HG02678 (cell line): ENCODE measurements around the gene YIPF1.
"Not testable (repeated sequence)": the region's sequence is repeated elsewhere in the genome, so short reads cannot be mapped to it uniquely, and the experiment has no call there.

Experiments
- ATAC-seq: cut with Tn5 transposase; IDR thresholded peaks from one replicate; pipeline ENCODE4 v1.9.1; 2021; ENCODE audit warnings: mild to moderate bottlenecking, moderate library complexity; ENCODE audit not compliant: unreplicated experiment

YIPF1 gene

DNA sequence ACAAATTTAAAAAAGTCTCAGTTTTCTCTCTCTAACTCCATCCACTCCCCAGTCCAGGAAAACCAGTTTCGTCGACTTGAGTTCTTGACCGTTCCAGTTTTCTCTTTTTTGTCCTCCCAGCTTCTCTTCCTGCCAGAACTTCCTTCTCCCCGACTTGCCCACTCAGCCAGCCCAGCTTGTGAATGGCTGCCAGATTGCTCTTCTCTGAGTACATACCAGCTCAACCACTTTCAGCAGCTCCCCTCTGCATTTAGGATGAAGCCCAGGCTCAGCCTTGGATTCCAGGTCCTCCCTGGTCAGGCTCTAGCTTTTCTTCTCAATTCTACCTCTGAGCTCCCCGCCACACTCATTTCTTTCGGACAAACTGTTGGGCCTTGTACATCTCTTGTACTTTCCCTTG is 5.8 kb upstream of the YIPF1 start:
- ATAC-seq, result no peak

DNA sequence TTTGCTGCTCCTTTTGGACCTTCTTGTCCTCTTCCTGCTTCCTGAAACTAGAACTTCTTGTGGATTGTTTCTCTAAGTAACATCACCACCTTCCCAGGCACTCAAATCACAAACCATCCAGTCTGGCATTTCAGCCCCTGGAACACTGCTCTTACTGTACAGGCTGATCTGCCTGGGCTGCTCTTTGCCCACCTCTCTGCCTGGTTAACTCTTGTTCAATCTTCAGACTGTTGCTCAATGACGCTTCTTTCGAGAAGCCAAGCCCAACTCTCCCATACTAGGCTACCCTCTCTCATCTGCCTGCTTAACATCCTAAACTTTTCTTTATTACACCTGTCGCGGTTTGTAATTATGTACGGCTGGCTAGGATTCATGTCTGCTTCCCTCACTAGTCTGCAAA is 5.0 kb upstream of the YIPF1 start:
- no peak for ATAC-seq

DNA sequence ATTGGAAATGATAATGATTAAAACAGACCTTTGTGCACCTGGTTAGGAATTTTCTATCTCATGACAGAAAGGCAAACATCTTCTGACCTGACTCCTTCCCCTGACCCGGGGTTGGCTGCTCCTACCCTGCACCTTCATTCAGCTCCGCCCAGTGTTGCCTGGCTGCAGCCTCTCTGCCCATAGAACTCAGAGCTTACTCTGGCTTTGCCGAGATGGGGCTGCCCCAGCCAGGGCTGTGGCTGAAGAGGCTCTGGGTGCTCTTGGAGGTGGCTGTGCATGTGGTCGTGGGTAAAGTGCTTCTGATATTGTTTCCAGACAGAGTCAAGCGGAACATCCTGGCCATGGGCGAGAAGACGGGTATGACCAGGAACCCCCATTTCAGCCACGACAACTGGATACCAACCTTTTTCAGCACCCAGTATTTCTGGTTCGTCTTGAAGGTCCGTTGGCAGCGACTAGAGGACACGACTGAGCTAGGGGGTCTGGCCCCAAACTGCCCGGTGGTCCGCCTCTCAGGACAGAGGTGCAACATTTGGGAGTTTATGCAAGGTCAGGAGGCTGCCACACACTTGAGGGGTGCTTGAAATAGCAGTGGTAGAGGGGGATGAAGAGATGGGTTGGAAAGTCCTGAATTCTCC is 4.5 kb upstream of the YIPF1 start, which contains the start of gene DIO1:
Gene DIO1, plus strand, starts transcription at position 189 of the 638 bp plus-strand sequence. Its CDS starts 24 bp downstream, at position 213.
- no peak for ATAC-seq

DNA sequence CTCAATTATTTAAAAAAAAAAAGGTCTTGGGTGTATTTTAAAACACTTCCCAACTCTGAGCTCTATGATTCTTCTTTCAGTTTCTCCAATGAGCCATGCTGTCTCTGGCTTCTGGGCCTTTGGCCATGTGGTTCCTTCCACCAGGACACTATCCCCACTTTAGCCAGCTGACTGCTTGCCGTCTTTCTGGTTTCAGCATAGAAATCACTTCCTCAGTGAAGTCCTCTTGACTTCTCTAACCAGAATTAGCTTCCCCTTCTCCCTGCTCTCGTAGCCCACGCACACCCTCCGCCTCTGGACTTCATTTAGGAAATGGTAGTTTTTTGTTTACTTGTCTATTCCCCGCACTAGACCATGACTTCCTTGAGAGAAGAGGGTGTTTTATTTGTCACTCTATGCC is 3.3 kb upstream of the YIPF1 start:
- no peak for ATAC-seq

DNA sequence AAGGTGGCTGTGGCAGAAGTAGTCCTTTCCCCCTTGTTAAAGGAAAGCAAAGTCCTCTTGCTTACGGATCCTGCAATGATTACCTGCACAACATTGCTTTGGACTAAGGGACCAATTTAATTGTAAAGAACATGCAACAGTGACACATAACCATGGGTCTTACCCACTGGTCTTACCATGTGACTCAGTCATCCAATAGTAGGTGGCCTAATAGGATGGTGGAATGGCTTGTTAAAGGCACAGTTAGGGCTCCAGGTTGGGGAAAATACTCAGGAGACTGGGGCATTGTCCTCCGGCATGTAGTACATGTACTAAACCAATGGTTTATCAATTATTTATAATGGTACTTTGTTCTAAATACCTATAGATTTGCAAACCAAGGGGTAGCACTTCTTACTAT is 2.1 kb upstream of the YIPF1 start:
- ATAC-seq, result no peak

DNA sequence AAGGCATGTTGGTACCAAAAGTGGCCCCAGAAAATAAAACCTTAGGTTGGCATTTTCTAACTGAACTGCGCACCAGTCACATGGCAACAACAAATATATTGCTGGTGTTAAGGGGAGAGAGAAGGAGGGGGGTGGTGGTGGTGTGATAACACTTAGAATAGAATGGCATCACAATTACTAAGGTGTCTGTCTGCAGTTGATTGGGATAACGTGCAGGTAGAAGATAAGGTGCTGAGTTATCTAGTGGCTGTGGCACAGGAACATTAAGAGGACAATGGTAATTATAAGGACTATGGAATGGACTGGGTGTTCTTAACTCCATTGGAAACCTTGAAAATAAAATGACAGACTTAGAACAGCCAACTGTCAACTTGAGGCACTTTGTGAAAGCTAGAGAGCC is 1.4 kb upstream of the YIPF1 start:
- no peak for ATAC-seq

DNA sequence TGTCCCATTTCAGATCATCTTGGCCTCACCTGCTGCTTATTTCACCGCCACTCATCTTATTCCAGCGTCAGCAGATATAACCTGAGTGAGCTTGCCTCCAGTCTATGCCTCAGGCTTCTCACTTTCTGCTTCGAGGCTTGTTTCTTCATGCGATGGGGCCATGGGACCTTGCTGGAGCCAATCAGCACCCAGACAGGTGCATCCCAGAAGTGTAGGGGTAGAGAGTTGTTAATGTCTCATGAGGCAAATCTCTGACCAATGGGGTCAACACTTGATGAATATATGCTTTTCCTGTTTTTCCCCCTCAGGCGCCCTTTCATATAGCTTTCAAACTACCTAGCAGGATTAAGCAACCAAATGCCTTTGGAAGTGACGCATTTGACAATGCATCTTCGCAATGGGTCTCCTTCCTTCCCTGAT is 935 bp upstream of the YIPF1 start:
- no peak for ATAC-seq

DNA sequence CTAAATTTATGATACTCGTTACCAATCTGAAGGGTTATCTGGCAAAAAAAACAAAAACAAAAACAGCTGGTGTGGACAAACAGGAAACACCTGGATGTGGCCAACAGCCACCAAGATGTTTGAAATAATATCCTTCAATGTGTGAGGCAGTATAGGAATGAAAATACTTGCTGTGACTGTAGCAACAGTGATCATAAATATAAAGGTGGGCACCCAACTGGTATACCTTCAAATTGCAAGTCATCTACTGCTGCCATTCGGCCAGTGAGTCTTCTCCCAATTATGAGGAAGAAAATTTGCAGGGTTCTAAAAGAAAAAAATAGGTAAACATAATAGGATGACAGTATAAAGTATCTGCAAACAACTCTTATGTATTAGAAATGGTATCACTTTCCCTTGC is 916 bp downstream of the YIPF1 start:
- ATAC-seq, result no peak

DNA sequence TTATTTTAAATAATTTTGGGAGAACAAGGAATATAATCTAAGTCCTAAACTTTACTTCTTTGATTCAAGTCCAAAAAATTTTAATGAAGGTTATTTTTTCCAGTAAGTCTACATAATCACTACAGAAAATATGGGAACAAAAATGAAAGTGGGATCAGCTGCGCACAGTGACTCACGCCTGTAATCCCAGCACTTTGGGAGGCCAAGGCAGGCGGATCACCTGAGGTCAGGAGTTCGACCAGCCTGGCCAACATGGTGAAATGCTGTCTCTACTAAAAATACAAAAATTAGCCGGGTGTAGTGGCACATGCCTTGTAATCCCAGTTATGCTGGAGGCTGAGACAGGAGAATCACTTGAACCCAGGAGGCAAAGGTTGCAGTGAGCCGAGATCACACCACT is 6.0 kb downstream of the YIPF1 start:
- ATAC-seq, result not testable (repeated sequence)

DNA sequence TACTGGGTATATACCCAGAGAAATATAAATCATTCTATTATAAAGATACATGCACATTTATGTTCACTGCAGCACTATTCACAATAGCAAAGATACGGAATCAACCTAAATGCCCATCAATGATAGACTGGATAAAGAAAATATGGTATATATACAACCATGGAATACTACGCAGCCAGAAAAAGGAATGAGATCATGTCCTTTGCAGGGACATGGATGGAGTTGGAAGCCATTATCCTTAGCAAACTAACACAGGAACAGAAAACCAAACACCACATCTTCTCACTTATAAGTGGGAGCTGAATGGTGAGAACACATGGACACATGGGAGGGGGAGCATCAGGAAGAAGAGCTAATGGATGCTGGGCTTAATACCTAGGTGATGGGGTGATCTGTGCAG is 7.7 kb downstream of the YIPF1 start:
- not testable (repeated sequence) for ATAC-seq

DNA sequence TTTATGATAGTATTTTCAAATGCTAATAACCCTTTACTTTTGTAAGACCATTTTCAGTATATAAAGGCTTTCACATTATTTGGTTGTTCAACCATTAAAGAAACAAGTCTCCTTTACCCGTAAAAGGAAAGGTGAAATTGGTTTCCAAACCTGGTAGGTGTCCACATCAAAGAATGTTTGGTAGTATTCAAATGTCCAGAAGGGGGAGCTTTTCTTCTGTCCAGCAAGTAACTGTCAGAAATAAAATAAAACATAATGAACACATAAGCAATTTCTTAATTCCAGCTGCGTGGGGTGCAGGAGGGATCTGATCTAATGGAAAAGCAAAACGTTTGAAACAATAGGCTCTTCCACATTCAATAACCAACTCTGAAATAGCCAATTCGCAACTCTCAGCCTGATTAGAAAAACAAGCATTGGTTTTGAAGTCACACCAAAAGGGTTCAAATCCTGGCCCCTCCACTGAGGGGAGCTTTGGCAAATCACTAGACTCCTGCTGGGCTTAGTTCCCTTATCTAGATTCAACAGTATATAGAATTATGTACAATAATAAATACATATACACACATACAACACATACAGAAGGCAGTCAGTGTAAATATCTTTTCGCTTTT is 11.0 kb downstream of the YIPF1 start:
- ATAC-seq, result no peak

DNA sequence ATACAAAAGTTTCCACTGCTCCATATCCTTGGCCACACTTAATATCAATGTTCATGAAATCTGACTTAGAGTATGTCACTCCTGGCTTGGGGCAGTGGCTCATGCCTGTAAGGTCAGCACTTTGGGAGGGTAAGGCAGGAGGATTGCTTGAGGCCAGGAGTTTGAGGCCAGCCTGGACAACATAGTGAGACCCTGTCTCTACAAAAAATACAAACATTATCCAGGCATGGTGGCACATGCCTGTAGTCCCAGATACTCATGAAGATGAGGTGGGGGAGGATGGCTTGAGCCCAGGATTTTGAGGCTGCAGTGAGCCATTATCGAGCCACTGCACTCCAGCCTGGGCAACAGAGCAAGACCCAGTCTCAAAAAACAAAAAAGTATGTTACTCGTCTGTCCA is 14.4 kb downstream of the YIPF1 start:
- ATAC-seq, result not testable (repeated sequence)

DNA sequence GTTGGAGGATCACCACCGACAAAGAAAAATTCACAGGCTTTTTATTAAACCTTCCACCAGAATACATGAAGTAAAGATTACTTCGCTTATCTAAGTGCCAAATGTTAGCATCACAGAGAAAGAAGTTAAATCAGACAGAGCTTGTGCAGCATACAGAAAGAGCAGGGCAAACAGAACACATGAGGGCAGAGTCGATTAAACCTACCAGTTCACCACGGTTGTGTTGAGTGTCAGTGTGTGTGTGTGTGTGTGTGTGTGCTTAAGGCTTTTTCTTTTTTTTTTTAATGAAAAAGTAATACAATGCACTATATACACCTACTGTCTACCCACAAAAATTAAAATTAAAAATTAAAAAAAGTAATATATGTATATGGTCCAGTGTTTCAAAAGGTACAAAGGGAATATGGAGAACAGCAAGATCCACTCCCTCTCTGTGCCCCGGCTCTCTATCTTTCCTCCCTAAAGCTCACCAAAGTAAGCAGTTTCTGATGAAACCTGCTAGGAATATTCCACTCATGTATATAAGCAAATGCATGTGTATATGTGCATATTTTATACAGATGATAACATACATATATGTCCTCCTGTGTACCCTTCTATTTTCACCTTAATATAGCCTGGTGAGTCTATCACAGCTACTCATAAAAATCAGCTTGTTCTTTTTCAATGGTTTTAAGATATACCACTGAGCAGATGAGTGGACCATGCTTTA is 17.7 kb downstream of the YIPF1 start:
- no peak for ATAC-seq

DNA sequence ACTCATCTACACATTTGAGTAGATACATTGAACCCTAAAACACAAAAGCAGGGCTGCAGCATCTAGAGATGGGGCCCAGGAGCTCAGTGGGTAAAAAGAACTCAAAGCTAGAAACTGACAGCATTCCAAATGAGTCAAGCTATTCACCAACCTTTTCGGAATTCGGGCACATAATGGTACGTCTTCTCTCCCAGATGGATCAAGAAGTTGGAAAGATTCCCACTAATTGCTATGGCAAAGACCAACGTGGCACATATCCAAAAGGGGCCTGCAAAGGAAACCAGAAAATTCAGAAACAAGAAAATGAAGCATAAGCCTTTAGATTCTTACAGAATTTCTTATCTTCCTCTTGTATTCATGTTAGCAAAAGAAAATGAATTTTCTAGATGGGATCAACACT is 18.4 kb downstream of the YIPF1 start:
- ATAC-seq, result no peak

DNA sequence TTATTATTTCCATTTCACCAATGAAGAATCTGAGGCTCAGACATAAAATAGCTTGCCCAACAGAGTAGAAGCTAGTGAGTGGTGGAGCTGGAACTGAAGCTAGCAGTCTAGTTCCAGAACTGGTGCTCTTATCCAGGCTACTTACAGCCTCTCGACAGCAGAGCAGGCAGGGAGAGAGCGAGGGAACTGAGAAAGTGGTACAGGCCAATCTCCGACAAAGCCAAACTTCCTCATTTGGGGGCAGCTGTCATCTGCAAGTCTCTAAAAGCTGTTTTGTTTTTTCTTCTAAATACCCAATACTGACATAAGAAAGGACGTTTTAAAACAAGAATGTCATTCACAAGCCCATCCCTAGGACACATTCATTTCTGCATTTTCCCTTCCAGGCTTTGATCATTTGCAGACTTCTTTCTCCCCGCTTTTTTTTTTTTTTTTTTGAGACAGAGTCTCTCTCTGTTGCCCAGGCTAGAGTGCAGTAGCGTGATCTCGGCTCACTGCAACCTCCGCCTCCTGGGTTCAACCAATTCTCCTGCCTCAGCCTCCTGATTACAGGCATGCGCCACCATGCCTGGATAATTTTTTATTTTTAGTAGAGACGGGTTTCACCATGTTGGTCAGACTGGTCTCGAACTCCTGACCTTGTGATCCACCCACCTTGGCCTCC is 20.0 kb downstream of the YIPF1 start:
- ATAC-seq, result no peak

DNA sequence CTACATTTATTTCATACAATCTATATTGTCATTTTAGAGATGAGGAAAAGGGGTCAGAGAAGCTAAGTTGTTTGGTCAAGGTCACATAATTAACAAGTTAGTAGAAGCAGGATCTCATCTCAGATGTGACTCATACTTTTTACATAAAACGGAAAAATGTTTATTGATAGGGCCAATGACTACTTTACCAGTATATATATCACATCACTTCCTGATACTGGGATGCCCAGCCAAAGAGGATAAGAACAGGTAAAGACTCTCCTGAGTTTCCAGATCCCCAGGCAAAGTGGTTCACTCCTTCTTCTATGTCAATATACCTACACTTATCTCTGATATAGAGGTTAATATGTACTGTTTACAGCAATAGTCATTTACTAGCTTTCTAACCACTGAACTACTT is 21.0 kb downstream of the YIPF1 start:
- no peak for ATAC-seq

DNA sequence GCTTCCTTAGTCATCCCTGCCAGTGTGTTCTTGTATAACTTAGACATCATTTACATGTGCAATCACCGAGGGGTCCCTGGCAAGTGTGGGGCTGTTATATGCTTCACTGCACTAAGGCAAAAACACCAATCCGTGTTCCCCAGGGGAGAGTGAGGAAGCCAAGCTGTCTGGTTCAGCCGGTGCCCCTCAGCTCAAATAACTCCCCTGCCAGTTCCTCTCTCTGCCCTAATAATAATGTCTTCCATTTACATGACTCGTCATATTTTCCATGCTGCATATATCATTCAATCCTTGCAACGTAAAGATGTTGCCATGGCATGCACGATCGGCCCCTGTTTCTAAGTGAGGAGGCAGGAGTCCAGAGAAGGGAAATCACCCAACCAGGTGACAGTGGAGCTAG is 27.1 kb downstream of the YIPF1 start:
- no peak for ATAC-seq

DNA sequence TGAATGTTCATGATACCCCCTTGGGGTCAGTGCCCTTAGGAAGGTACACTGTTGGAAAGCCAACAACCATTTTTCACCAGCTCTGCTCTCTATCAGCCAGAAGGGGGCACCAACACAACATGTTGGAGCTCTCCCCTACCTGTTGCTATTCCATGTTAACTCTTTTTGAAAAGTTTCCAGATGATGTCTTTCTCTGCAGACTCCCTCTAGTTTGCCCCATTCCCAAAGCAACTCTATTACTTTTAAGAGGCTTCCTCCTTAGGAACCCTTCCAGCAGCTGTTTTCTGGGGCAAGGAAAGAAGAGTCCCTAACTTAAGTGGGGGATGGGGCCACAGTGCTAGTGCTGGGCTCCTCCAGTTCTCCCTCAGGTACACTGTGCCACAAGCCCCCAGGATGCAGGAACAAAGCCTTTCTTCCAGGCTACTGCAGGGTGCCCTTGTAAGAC is 28.6 kb downstream of the YIPF1 start:
- no peak for ATAC-seq

DNA sequence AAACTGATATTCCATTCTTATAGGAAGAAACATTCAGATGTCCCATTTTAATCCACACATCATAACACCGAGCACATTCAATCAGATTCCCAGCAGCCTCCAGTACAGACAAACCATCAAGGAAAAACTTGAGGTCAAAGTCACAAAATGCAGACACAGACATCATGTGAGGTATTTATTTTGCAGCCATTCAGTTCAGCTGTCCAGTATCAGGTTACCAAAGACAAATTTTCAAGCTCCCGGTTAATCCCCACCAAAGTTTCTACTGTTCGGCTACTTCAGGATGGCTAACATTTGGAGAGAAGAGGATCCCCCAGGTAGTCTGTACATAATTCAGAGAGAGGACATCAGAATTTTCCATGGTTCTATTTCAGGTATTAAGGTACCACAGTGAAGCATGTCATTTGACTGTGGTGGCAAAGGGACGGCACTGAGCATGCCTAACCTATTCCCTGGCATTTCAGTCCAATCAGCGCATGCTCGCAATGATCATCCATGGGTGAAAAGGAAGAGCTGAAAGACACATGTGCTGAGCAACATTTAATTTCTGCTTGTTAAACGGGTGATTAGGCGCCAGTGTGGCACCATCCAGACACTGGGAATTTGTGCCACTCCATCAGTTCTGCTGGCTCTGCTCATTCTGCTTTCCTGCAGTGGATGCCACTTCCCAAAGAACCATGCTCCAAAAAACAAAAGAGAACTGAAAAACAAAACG is 37.9 kb downstream of the YIPF1 start:
- ATAC-seq, result no peak

DNA sequence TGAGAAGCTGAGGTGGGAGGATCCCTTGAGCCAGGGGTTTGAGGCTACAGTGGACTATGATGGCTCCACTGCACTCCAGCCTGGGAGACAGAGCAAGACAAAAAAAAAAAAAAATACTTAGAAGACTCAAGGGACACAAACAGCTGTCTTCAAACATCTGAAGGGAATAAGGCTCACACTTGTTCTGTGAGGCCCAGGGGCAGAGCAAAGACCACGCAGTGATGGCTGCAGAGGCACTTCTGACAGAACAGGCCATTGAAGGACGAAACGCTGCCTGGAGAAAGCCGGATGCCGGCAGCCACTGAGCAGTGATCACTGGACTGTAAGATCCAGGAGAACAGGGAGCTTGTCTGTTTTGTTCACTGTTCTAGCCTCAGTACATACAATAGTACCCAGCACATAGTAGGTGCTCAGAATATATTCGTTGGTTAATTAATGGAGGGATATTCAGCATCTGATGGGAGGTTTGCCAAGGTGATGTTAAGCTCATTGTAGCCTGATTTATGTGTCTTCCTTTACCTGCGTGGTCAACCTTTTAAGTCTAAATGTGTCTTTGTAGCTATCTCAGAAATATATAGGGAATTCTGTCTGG is 39.4 kb downstream of the YIPF1 start:
- ATAC-seq, result no peak

DNA sequence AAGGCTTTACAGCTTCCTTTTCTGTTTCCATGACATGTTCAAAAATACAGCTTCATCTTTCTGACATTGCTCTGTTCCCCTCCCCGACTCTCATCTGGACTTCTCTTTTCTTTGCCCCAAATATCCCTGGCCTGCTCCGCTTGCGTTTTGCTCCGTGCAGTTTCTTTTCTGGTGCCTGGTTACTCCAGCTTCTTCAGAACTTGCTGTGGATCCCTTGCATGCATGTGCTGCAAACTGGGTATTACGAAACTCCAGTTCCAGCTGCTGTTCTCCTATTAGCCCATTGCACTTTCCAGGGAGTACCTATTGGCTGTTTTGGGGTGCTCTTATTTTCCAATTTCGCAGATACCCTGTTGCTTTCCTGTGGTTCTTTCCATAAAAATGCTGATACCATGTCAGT is 41.6 kb downstream of the YIPF1 start:
- no peak for ATAC-seq
